ENCODE data around the gene RILPL1.

DNA sequence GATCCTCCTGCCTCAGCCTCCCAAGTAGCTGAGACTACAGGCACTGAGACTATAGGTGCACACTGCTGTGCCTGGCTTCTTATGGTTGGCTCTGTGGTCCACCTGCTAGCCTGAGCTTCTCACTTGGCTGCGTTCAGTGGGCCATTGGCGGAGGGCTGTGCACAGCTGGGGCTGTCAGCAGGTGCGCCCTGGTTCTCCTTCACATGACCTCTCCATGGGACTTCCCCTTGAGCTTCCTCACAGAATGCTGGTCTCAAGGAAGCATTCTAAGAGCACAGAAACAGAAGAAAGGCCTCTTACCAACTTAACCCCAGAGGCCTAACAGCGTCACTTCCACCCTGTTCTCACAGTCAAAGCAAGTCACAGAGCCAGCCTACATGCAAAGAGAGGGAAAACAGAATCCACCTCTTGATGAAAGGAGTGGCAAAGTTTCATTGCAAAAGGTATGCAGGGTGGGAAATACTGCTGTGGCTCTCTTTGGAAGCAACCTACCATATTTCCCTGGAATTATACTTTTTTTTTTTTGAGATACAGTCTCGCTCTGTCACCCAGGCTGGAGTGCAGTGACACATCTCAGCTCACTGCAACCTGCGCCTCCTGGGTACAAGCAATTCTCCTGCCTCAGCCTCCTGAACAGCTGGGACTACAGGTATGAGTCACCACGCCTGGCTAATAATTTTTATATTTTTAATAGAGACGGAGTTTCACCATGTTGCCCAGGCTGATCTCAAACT lies 106.3 kb downstream of the RILPL1 start:
- TF ChIP-seq, protein P1, sequence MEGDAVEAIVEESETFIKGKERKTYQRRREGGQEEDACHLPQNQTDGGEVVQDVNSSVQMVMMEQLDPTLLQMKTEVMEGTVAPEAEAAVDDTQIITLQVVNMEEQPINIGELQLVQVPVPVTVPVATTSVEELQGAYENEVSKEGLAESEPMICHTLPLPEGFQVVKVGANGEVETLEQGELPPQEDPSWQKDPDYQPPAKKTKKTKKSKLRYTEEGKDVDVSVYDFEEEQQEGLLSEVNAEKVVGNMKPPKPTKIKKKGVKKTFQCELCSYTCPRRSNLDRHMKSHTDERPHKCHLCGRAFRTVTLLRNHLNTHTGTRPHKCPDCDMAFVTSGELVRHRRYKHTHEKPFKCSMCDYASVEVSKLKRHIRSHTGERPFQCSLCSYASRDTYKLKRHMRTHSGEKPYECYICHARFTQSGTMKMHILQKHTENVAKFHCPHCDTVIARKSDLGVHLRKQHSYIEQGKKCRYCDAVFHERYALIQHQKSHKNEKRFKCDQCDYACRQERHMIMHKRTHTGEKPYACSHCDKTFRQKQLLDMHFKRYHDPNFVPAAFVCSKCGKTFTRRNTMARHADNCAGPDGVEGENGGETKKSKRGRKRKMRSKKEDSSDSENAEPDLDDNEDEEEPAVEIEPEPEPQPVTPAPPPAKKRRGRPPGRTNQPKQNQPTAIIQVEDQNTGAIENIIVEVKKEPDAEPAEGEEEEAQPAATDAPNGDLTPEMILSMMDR (IDR thresholded peaks at IDR 0.05), result no peak
- TF ChIP-seq POLR2A (IDR thresholded peaks at IDR 0.05), result no peak
